CD14-positive monocyte (primary cell): ENCODE results near the gene RPL23. TPM values are rescaled to one million over a fixed set of nuclear protein-coding genes. Genes with fewer than 3 reads are reported as not detected.
A peak's percentile ranks its signal among the peaks of the same experiment; 100 is the strongest.

Experiments used
- DNase-seq, 3 donors: peaks; one replicate each; pipeline ENCODE4 v3.0.0-alpha.2; 2011 to 2022
- H2AFZ ChIP-seq: 2 replicates; pipeline ENCODE4 v1.6.0; 2012; ENCODE audit warnings: mild to moderate bottlenecking, low read depth, low read length, inconsistent platforms; ENCODE audit not compliant: insufficient read depth, poor library complexity, severe bottlenecking
- H3K27ac ChIP-seq, 2 donors: 1 replicate in 1 of 2; 2 replicates in 1 of 2; pipeline ENCODE4 v1.5.1; 2012 to 2013; ENCODE audit warnings: low read length in 2 of 2, control low read depth in 1 of 2, inconsistent platforms in 1 of 2, low read depth in 1 of 2, mild to moderate bottlenecking in 1 of 2
- H3K27me3 ChIP-seq, 2 donors: one replicate each; pipeline versions ENCODE4 v1.6.0 to v1.6.1; 2011 to 2013; ENCODE audit warnings: low read length in 2 of 2; ENCODE audit not compliant: control insufficient read depth in 2 of 2, insufficient read depth in 2 of 2
- H3K36me3 ChIP-seq, 2 donors: replicated peaks in 1 of 2; 1 replicate in 1 of 2; 2 replicates in 1 of 2; pipeline versions ENCODE4 v1.5.1 to v1.6.1; 2012 to 2013; ENCODE audit warnings: low read length in 2 of 2, control low read depth in 1 of 2, inconsistent platforms in 1 of 2, mild to moderate bottlenecking in 1 of 2; ENCODE audit not compliant: insufficient read depth in 2 of 2, control insufficient read depth in 1 of 2
- H3K4me1 ChIP-seq, 2 donors: 1 replicate in 1 of 2; 2 replicates in 1 of 2; pipeline versions ENCODE4 v1.5.1 to v1.6.1; 2012 to 2013; ENCODE audit warnings: low read length in 2 of 2, control low read depth in 1 of 2, inconsistent platforms in 1 of 2, mild to moderate bottlenecking in 1 of 2, moderate library complexity in 1 of 2; ENCODE audit not compliant: insufficient read depth in 2 of 2, control insufficient read depth in 1 of 2
- H3K4me2 ChIP-seq: replicated peaks from 2 replicates; pipeline ENCODE3; 2012; ENCODE audit warnings: low read length, moderate library complexity, mild to moderate bottlenecking; ENCODE audit not compliant: poor library complexity, severe bottlenecking; ENCODE audit errors: extremely low read depth
- H3K4me3 ChIP-seq, 3 experiments: fragments of 200-600 bp in 1 of 3; sonication (generic) in 1 of 3; replicated peaks in 1 of 3; 1 replicate in 2 of 3; 2 replicates in 1 of 3; pipeline ENCODE4 v1.5.1; 2011 to 2013; ENCODE audit warnings: low read length in 3 of 3, mild to moderate bottlenecking in 3 of 3, control low read depth in 2 of 3, low read depth in 2 of 3, inconsistent platforms in 1 of 3, moderate library complexity in 1 of 3
- H3K79me2 ChIP-seq: 2 replicates; pipeline ENCODE4 v1.6.0; 2012; ENCODE audit warnings: mild to moderate bottlenecking, control low read depth, inconsistent platforms, low read length, moderate library complexity; ENCODE audit not compliant: insufficient read depth
- H3K9ac ChIP-seq: 2 replicates; pipeline ENCODE4 v1.6.0; 2017; ENCODE audit warnings: low read length, mild to moderate bottlenecking; ENCODE audit not compliant: insufficient read depth, poor library complexity, severe bottlenecking
- H3K9me3 ChIP-seq, 2 donors: replicated peaks in 1 of 2; 1 replicate in 1 of 2; 2 replicates in 1 of 2; pipeline versions ENCODE4 v1.5.1 to v1.6.1; 2012 to 2013; ENCODE audit warnings: low read length in 2 of 2, control low read depth in 1 of 2; ENCODE audit not compliant: control insufficient read depth in 1 of 2, insufficient read depth in 1 of 2
- H4K20me1 ChIP-seq: 2 replicates; pipeline ENCODE4 v1.6.0; 2012; ENCODE audit warnings: mild to moderate bottlenecking, low read length, control low read depth, moderate library complexity; ENCODE audit not compliant: insufficient read depth
- H3K27ac Mint-ChIP-seq, 7 donors: one replicate each; pipeline ENCODE4 v1.8.0; 2020; ENCODE audit warnings: mild to moderate bottlenecking in 7 of 7, mixed read lengths in 7 of 7, moderate library complexity in 6 of 7, inconsistent platforms in 2 of 7
- H3K27me3 Mint-ChIP-seq, 3 donors: one replicate each; pipeline ENCODE4 v1.8.0; 2021 to 2022; ENCODE audit warnings: low read depth in 3 of 3, mild to moderate bottlenecking in 3 of 3, mixed read lengths in 3 of 3, moderate library complexity in 3 of 3, inconsistent platforms in 1 of 3
- H3K36me3 Mint-ChIP-seq, 2 donors: one replicate each; pipeline ENCODE4 v1.8.0; 2020; ENCODE audit warnings: mixed read lengths in 2 of 2, inconsistent platforms in 1 of 2, mild to moderate bottlenecking in 1 of 2
- H3K4me1 Mint-ChIP-seq: one replicate; pipeline ENCODE4 v1.8.0; 2020; ENCODE audit warnings: mild to moderate bottlenecking, mixed read lengths
- H3K4me3 Mint-ChIP-seq, 2 donors: one replicate each; pipeline ENCODE4 v1.8.0; 2020; ENCODE audit warnings: mild to moderate bottlenecking in 2 of 2, mixed read lengths in 2 of 2, moderate library complexity in 1 of 2
- H3K9me3 Mint-ChIP-seq, 7 donors: one replicate each; pipeline ENCODE4 v1.8.0; 2020 to 2022; ENCODE audit warnings: mixed read lengths in 7 of 7, mild to moderate bottlenecking in 6 of 7, moderate library complexity in 6 of 7, inconsistent platforms in 2 of 7
- WGBS: methylation state at CpG from one replicate; pipeline ENCODE4 v1.1.5; 2013; ENCODE audit warnings: missing lambda C conversion rate; ENCODE audit not compliant: insufficient coverage; 5-methylcytosine and 5-hydroxymethylcytosine counted together
- intact Hi-C, 2 donors: fragments of 100-400 bp; cut with micrococcal nuclease; formaldehyde crosslinking; loops; one replicate each; pipeline versions ENCODE4 v1.15.0 to v1.15.1; 2023
- polyA plus RNA-seq, 3 donors: library from polyadenylated mRNA; depleted of rRNA in 1 of 3; unstranded in 2 of 3; stranded (reverse) in 1 of 3; fragments of 300-500 nt in 2 of 3; fragments of >200 nt in 1 of 3; fragmentation: Illumina TruSeq in 2 of 3; gene quantifications; 1 replicate in 2 of 3; 2 replicates in 1 of 3; pipeline ENCODE4 v1.2.3, GENCODE V29; 2012 to 2021
- TF ChIP-seq, protein P1 (sequence below): fragments of 200-600 bp; IDR thresholded peaks from one replicate; pipeline ENCODE4 v1.8.0; 2022; ENCODE audit warnings: antibody characterized with exemption, mild to moderate bottlenecking

The RPL23 gene
- polyA plus RNA-seq, 3 donors = 561 to 1,701 (median 618) TPM

DNA sequence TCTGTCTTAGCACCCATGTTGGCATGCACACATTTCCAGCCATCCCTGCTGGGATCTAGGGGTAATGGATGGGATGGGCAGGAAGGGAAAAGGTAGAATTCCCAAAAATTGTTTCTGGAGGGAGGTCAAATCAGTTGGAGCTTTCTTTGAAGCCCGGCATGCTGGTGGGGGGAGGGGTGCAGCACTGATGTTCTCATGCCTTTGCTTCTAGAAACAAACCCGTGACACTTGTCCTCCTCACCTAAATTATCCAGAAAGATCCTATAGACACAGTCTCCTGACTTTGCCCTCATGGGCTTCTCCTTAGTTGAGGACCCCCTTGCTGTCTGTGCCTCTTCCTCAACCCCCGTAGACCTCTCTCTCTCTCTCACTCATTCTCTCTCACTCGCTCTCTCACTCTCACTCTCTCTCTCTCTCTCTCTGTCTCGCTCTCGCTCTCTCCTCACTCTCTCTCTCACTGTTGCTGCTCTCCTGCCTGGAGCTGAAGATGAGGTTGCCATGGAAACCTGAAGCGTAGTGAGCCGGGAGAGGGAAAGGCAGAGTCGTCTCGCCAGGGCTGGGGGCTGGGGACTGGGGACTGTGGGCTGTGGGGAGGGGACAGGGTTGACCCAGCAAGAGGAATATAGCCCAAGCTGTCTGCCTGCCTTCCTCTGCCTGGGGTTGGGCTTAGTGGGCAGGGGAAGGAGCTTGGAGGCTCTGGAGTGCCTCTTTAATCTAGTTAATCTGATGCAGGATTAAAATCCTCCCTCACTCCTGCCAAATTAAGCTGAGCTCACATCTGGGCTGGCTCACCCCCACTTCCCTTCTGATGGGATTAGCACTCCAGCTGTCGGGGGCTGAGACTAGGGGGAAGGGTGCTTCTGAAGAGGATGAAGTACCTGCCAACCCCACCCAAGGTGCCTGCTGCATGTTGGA, 32.5 kb upstream of the RPL23 start:
- peaks cover 65 to 82% of the 10 kb centered on the region in 2 donors for H3K36me3 ChIP-seq
- H3K36me3 Mint-ChIP-seq = peaks cover 70 to 87% of the 10 kb centered on the region in 2 donors
- 81% methylated on average over 8 of the region's 11 CpGs for WGBS
- H3K27ac ChIP-seq = peak overlapping the region in 1 of 2 donors; percentile 72
- peaks cover 41 to 43% of the 10 kb centered on the region in 2 donors for H3K4me1 ChIP-seq
- no peak for DNase-seq
- no peak overlapping the region for H2AFZ ChIP-seq
- H4K20me1 ChIP-seq = peaks cover 100% of the 10 kb centered on the region
- intact Hi-C loops = no loop called here
- no peak overlapping the region for H3K4me3 ChIP-seq
- no peak overlapping the region for H3K4me3 Mint-ChIP-seq
- TF ChIP-seq, protein P1, sequence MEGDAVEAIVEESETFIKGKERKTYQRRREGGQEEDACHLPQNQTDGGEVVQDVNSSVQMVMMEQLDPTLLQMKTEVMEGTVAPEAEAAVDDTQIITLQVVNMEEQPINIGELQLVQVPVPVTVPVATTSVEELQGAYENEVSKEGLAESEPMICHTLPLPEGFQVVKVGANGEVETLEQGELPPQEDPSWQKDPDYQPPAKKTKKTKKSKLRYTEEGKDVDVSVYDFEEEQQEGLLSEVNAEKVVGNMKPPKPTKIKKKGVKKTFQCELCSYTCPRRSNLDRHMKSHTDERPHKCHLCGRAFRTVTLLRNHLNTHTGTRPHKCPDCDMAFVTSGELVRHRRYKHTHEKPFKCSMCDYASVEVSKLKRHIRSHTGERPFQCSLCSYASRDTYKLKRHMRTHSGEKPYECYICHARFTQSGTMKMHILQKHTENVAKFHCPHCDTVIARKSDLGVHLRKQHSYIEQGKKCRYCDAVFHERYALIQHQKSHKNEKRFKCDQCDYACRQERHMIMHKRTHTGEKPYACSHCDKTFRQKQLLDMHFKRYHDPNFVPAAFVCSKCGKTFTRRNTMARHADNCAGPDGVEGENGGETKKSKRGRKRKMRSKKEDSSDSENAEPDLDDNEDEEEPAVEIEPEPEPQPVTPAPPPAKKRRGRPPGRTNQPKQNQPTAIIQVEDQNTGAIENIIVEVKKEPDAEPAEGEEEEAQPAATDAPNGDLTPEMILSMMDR = no peak
- no peaks in the 10 kb centered on the region for H3K27me3 ChIP-seq
- H3K79me2 ChIP-seq = peaks cover 97% of the 10 kb centered on the region
- no peaks in the 10 kb centered on the region for H3K9me3 ChIP-seq
- H3K9me3 Mint-ChIP-seq = no peaks in the 10 kb centered on the region
- H3K4me2 ChIP-seq = no peak overlapping the region
- H3K9ac ChIP-seq = peak overlapping the region; percentile 21
- H3K4me1 Mint-ChIP-seq = peaks cover 52% of the 10 kb centered on the region
- H3K27ac Mint-ChIP-seq = peak overlapping the region in 5 of 7 donors; percentile 31 to 79 (median 42)
- peaks cover 0 to 2% (median 2%) of the 10 kb centered on the region in 3 donors for H3K27me3 Mint-ChIP-seq

DNA sequence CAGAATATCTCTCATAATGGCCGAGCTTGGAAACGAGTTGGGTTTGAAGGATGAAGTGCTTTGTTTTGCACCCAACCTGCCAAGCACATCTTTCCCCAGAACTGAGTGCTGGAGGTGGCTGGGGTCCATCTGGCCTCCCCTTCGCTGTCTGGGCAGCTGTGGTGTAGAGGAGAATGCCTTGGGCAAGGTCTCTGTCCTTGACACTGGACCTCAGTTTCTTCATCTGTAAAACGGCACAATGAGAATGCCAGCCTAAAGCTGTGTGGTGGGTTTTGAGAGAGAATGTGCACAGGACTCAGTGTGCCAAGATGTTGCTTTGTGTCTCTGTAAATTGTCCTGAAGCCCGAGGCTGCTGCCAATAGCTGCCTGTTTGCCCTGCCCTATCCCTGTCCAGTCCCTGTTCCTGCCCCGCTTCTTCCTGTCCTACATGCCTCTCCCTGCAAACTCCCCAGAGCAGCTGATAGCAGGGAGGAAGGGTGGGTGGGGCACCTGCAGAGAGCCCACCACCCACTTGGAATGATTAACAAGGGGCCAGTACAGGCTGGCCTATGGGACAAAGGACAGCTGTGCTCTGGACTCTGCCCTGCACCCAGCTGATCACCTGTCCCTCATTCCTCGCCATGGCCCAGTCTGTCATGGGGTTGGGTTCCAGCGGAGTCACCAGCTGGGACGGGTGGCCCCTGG, 31.7 kb upstream of the RPL23 start:
- no peaks in the 10 kb centered on the region for H3K9me3 Mint-ChIP-seq
- Histone ChIP-seq H3K9ac (peak overlapping the region; percentile 21), H3K4me3 (no peak overlapping the region), H3K27ac (peak overlapping the region; percentile 72 to 74), H2AFZ (no peak overlapping the region), H4K20me1 (peaks cover 100% of the 10 kb centered on the region), H3K36me3 (peaks cover 61 to 82% of the 10 kb centered on the region in 2 donors), H3K79me2 (peaks cover 100% of the 10 kb centered on the region), H3K9me3 (no peaks in the 10 kb centered on the region), H3K4me2 (no peak overlapping the region), H3K27me3 (no peaks in the 10 kb centered on the region), H3K4me1 (peaks cover 49 to 50% of the 10 kb centered on the region in 2 donors)
- H3K27me3 Mint-ChIP-seq = peaks cover 0 to 2% (median 2%) of the 10 kb centered on the region in 3 donors
- H3K36me3 Mint-ChIP-seq = peaks cover 73 to 87% of the 10 kb centered on the region in 2 donors
- TF ChIP-seq, protein P1 = no peak
- H3K4me1 Mint-ChIP-seq = peaks cover 60% of the 10 kb centered on the region
- WGBS = 100% methylated on average over 3 of the region's 9 CpGs
- no peak overlapping the region for H3K4me3 Mint-ChIP-seq
- DNase-seq = no peak
- H3K27ac Mint-ChIP-seq = peak overlapping the region in 6 of 7 donors; percentile 28 to 79 (median 74)
- intact Hi-C loops = no loop called here
